ENCODE data around the gene MMP24OS. TPM values are rescaled to one million over a fixed set of nuclear protein-coding genes. Genes with fewer than 3 reads are reported as not detected.

MMP24OS gene
- total RNA-seq, 1 donor from 2014 or later = 59.1 TPM

DNA sequence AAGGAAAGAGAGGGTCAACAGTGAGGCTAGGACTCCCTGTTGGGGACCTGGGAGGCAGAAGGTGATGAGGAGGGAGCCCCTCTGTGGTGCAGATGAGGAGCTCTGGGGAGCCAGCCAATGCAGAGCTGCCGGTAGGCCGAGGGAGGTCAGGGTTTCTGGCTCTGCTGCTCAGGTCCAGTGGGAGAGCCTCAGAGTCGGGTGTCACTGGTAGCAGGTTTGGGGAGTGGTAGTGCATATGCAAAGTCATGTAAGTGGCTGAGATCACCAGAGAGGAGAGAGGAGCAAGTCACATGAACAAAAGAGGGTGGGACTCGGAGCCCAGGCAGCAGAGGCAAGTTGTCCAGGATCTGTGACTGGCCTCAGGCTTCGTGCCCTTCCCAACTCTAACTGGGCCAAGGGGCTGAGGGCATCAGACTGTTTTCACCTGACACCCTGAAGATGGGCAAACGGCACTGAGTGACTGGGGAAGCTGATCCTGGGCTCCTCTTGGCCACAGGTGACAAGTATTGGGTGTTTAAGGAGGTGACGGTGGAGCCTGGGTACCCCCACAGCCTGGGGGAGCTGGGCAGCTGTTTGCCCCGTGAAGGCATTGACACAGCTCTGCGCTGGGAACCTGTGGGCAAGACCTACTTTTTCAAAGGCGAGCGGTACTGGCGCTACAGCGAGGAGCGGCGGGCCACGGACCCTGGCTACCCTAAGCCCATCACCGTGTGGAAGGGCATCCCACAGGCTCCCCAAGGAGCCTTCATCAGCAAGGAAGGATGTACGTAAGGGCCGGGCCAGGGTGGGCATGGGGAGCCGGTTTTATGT is 6.6 kb downstream of the MMP24OS start:
- no peak for DNase-seq (ENCODE audit: low spot score, unreplicated experiment)
- no peak overlapping the region for H3K27ac Mint-ChIP-seq

DNA sequence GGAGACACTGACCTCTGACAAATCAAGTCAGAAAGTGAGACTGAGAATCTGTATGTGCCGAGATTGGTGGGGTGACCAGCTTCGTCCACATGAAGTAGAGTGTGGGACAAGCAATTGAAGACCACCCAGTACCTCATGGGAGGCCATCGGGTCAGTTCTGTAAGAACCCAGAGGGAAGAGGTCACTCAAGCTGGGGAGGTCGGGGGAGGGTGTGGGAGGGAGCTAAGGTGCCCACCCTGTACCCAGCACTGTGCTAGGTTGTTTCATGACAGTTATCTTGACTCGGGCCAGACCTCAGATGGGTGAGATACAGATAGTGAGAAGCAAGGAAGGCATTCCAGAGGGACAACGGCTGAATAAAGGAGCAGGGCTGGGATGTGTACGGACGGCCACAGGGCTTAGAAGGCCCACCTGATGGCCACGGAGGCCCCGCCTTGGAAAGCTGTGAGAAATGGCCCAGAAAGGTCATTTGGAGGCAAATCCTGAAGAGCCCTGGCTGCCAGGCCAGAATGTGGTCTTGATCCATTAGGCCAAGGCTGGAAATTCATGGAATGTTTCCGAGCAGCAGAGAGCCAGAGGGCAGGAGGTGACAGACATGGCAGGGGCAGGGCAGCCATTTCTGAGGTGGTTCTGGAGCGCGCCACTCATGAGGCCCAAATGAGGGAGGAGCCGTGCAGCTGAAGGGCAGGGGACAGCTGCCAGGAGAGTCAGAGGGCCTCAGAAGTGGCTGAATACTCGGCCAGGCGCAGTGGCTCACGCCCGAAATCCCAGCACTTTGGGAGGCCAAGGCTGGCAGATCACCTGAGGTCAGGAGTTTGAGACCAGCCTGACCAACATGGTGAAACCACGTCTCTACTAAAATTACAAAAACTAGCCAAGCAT is 7.7 kb downstream of the MMP24OS start:
- DNase-seq (ENCODE audit: low spot score, unreplicated experiment) = no peak
- TF ChIP-seq, protein P1, sequence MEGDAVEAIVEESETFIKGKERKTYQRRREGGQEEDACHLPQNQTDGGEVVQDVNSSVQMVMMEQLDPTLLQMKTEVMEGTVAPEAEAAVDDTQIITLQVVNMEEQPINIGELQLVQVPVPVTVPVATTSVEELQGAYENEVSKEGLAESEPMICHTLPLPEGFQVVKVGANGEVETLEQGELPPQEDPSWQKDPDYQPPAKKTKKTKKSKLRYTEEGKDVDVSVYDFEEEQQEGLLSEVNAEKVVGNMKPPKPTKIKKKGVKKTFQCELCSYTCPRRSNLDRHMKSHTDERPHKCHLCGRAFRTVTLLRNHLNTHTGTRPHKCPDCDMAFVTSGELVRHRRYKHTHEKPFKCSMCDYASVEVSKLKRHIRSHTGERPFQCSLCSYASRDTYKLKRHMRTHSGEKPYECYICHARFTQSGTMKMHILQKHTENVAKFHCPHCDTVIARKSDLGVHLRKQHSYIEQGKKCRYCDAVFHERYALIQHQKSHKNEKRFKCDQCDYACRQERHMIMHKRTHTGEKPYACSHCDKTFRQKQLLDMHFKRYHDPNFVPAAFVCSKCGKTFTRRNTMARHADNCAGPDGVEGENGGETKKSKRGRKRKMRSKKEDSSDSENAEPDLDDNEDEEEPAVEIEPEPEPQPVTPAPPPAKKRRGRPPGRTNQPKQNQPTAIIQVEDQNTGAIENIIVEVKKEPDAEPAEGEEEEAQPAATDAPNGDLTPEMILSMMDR (IDR thresholded peaks at IDR 0.05; ENCODE audit: unreplicated experiment) = no peak
- Mint-ChIP-seq H3K27me3 (no peaks in the 10 kb centered on the region), H3K4me3 (ENCODE audit: low read depth) (no peak overlapping the region), H3K36me3 (ENCODE audit: insufficient read depth) (peaks cover 10% of the 10 kb centered on the region), H3K27ac (no peak overlapping the region), H3K9me3 (ENCODE audit: low read depth) (peaks cover 7% of the 10 kb centered on the region), H3K4me1 (ENCODE audit: low read depth) (peaks cover 2% of the 10 kb centered on the region)

More for the DNA sequence above, 6.6 kb downstream of the MMP24OS start:
- no peak overlapping the region for H3K4me3 Mint-ChIP-seq (ENCODE audit: low read depth)
- TF ChIP-seq, protein P1 (IDR thresholded peaks at IDR 0.05; ENCODE audit: unreplicated experiment) = no peak
- H3K9me3 Mint-ChIP-seq (ENCODE audit: low read depth) = peaks cover 7% of the 10 kb centered on the region
- peaks cover 10% of the 10 kb centered on the region for H3K36me3 Mint-ChIP-seq (ENCODE audit: insufficient read depth)
- no peaks in the 10 kb centered on the region for H3K27me3 Mint-ChIP-seq
- H3K4me1 Mint-ChIP-seq (ENCODE audit: low read depth) = peaks cover 2% of the 10 kb centered on the region

DNA sequence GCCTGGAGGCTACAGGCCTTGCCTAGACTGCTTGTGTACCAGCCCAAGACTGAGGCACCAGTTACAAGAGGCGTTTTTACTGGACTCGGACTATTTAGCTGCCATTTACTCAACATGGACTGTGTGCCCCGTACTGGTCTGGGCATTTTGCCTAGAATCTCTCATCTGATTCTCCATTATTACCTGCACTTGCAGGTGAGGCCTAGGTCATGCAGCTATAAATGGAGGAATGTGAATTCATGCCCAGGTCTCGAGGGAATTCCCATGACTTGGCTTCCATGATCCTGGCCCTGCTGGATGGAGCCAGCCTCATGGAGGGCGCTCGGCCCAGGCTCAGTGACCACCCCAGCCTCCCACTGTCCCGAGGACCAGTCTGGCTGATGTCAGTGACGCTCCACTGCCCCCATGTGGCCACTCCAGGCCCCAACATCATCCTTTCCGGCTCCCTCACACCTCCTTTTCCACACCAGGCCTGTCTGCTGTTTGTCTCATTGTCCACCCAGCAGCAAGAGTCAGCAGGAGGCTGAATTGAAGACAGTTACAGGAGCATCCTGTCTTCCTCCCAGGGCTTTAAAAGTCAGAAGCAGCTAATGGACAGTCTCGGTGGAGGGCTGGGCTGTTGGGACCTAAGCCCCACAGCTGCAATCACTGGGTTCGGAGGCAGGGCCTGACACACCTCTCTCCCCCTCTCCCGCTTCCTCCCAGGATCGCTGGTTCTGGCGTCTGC is 8.7 kb downstream of the MMP24OS start:
- Mint-ChIP-seq H3K27me3 (no peaks in the 10 kb centered on the region), H3K27ac (no peak overlapping the region), H3K4me3 (ENCODE audit: low read depth) (no peak overlapping the region), H3K4me1 (ENCODE audit: low read depth) (peaks cover 5% of the 10 kb centered on the region), H3K9me3 (ENCODE audit: low read depth) (peaks cover 7% of the 10 kb centered on the region), H3K36me3 (ENCODE audit: insufficient read depth) (peaks cover 10% of the 10 kb centered on the region)
- TF ChIP-seq, protein P1 (IDR thresholded peaks at IDR 0.05; ENCODE audit: unreplicated experiment) = peak; percentile 89
- peak; percentile 66 for DNase-seq (ENCODE audit: low spot score, unreplicated experiment)

DNA sequence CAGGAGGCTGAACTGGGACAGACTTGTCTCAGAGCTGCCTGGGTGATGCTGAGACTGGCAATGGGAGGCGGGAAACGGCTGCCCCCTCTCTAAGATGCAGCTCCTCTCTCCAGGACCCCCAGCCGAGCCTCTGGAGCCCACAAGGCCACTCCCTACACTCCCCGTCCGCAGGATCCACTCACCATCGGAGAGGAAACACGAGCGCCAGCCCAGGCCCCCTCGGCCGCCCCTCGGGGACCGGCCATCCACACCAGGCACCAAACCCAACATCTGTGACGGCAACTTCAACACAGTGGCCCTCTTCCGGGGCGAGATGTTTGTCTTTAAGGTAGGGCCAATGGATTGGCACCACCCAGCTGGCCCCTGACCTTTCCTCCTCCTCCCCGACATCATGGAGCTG is 10.8 kb downstream of the MMP24OS start:
- peaks cover 19% of the 10 kb centered on the region for H3K4me1 Mint-ChIP-seq (ENCODE audit: low read depth)
- peaks cover 10% of the 10 kb centered on the region for H3K36me3 Mint-ChIP-seq (ENCODE audit: insufficient read depth)
- DNase-seq (ENCODE audit: low spot score, unreplicated experiment) = no peak
- peaks cover 7% of the 10 kb centered on the region for H3K9me3 Mint-ChIP-seq (ENCODE audit: low read depth)
- TF ChIP-seq, protein P1 (IDR thresholded peaks at IDR 0.05; ENCODE audit: unreplicated experiment) = no peak
- H3K27ac Mint-ChIP-seq = no peak overlapping the region
- no peaks in the 10 kb centered on the region for H3K27me3 Mint-ChIP-seq
- H3K4me3 Mint-ChIP-seq (ENCODE audit: low read depth) = no peak overlapping the region

DNA sequence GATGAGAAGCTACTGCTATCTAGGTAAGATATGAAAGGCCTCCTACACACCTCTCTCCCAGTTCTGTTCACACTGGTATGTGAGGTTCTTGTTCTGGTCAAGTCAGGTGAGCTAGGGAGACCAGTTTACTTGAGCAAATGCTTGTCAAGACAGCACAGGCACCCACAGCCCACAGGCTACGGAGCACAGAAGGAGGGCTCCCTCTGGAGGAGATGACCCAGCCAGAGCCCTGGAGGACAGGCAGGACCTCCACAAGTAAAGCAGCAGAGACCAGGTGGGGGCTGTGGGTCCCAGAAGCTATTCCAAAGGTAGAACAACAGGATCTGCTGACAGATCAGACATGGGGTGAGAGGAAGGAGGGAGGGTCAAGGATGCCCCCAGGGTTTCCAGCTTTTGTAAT is 13.2 kb downstream of the MMP24OS start:
- TF ChIP-seq, protein P1 (IDR thresholded peaks at IDR 0.05; ENCODE audit: unreplicated experiment) = peak; percentile 33
- peaks cover 8% of the 10 kb centered on the region for H3K36me3 Mint-ChIP-seq (ENCODE audit: insufficient read depth)
- no peak overlapping the region for H3K4me3 Mint-ChIP-seq (ENCODE audit: low read depth)
- no peak for DNase-seq (ENCODE audit: low spot score, unreplicated experiment)
- peaks cover 19% of the 10 kb centered on the region for H3K4me1 Mint-ChIP-seq (ENCODE audit: low read depth)
- H3K27ac Mint-ChIP-seq = peak overlapping the region; percentile 57
- no peaks in the 10 kb centered on the region for H3K27me3 Mint-ChIP-seq
- H3K9me3 Mint-ChIP-seq (ENCODE audit: low read depth) = peaks cover 7% of the 10 kb centered on the region
